Measurements from ENCODE around the gene CCDC92B.

- TF ChIP-seq CTCF (conservative IDR thresholded peaks at IDR 0.05) (no peak), EZH2 (IDR thresholded peaks at IDR 0.05; ENCODE audit: low read depth) (no peak)
These were observed 45.8 kb downstream of the CCDC92B start for GRCh38 chr17:2703606-2704005.
